Urothelium cell line (cell line): ENCODE measurements around the gene KRTAP19-8.
A peak's percentile ranks its signal among the peaks of the same experiment; 100 is the strongest.

ENCODE experiments used
- DNase-seq: peaks from one replicate; pipeline ENCODE4 v3.0.0; 2011; ENCODE audit warnings: low spot score, mixed read lengths
- FAIRE-seq: peaks from 2 replicates; lab custom pipeline; 2011; peaks lifted over from hg19 to GRCh38; lab: Jason Lieb, UNC

The KRTAP19-8 gene, protein sequence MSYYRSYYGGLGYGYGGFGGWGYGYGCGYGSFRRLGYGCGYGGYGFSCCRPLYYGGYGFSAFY

DNA sequence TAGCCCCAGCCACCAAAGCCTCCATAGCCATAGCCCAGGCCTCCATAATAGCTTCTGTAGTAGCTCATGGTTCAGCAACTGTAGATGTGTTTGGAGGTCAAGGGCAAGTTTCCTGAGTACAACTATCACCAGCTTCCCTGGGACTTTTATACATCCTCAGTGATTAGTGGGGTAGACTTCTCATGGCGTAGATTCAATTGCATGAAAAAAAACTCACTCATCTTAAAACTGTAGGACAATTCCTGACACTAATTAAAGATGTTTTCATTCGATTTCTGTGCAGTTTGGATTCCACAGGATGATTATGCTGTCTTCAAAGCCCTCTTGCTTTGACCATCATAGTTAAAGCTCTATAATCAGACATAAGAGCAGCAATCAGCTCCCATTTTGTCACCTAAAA, at the start of gene KRTAP19-8:
TSS of gene KRTAP19-8 (minus strand) at position 101 of the 400 bp plus-strand sequence. CDS start at position 68, 33 bp downstream.
- FAIRE-seq = no peak
- DNase-seq = no peak

DNA sequence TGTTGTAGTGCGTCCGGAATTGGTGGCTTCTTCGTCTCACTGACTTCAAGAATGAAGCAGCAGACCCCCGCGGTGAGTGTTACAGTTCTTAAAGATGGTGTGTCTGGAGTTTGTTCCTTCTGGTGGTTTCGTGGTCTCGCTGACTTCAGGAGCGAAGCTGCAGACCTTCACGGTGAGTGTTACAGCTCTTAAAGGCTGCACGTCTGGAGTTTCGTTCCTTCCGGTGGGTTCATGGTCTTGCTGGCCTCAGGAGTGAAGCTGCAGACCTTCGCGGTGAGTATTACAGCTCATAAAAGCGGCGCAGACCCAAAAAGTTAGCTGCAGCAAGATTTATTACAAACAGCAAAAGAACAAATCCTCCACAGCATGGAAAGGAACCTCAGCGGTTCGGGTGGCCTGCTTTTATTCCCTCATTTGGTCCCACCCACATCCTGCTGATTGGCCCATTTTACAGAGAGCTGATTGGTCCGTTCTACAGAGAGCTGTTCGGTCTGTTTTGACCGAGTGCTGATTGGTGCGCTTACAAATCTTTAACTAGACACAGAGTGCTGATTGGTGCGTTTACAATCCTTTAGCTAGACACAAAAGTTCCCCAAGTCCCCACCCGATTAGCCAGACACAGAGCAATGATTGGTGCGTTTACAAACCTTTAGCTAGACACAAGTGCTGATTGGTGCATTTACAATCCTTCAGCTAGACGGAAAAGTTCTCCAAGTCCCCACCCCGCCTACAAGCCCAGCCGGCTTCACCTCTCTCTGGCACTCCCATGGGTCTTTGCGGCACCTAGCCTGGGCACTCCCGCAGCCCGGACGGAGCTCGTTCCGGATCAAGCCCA, 49.6 kb upstream of the KRTAP19-8 start:
- FAIRE-seq (no peak), DNase-seq (no peak)

DNA sequence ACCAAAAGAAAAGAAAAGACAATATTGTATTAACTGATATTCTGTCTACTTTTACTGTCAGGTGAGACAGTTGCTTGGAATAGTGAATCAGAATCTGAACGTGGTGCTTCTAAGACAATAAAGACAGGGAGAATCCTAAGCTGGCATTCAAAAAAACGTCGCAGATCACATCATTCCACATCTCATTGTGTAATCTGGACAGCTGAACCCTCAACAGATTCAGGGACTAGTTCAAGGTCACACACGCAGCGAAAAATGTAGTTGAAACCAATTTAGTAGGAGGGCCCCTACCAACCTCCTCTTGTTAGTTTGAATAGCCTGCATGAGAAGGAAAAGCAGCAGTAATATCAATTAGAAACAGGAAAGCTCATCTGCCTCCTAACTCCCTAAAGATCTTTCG, 46.4 kb upstream of the KRTAP19-8 start:
- FAIRE-seq = peak; percentile 42
- DNase-seq = no peak

DNA sequence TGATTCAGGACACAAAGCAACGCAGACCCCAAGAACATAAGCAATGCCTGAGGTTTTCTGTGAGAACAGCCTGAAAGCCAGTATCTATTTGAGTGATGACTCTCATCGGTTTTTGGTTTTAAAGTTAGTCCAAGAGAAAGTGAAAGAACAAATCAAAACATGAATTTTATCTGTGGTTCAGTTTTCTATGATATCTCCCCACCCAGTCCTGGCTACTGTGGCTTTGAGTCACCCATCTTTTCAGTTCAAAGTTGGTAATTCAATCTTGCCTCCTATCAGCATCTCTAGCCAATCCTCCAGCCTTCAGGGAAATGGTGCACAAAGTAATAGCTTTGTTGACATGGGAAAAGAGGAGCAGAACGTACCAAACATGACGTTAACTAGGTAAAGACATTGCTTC, 40.5 kb upstream of the KRTAP19-8 start:
- DNase-seq (no peak), FAIRE-seq (no peak)

DNA sequence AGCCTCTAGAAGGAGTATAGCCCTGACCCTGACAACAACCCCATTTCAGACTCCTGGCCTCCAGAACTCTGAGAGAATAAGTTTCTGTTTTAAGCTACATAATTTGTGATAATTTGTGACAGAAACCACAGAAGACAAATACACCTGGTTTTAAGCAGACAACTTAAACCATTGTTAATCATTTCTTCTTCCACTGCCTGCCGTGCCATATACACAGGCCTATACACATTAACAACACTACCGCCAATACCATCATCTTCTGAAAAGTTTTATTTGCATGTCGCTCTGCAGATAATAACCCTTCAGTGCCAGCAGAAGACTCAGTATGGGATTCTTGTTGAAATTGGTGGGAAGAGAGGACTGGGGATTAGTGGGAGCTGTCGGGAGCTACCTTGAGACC, 39.9 kb upstream of the KRTAP19-8 start:
- peak; percentile 23 for FAIRE-seq

DNA sequence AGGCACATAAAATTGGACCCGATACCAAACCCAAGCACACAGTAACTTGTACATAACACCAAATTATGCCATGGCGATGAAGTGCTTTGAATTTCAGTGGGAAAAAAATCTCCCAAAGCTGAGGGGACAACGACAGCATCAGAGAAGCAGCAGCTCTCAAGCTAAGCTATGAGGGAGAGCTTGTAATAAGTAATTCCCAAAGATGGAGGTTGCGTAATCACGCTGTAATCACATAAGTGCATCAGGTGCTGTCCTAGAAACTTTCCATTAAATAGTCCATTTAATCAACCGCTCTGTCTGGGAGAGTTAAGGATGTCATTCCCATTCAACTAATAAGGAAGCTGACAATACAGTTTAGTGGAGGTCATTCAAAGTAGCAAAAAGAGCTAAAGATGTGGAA, 37.6 kb upstream of the KRTAP19-8 start:
- FAIRE-seq (no peak), DNase-seq (no peak)

More for the DNA sequence above, 39.9 kb upstream of the KRTAP19-8 start:
- no peak for DNase-seq

DNA sequence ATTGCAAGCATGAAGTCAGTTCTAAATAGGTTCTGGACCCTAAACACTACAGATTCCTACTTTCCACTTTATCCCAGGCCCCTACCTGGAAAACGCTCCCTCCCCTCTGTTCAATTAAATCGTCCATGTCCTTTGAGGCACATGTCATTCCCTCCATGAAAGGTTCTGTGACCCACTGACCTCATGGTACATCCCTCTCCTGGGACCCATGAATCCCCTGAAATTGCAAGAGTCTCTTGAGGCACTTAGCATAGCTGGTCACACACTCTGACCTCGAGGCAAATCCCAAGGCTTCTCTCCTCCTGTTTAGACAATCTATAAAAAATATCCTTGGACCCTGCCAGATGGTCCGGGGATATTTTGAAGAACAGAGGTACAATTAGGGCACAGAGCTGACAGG, 34.3 kb upstream of the KRTAP19-8 start:
- FAIRE-seq = no peak
- DNase-seq = no peak

DNA sequence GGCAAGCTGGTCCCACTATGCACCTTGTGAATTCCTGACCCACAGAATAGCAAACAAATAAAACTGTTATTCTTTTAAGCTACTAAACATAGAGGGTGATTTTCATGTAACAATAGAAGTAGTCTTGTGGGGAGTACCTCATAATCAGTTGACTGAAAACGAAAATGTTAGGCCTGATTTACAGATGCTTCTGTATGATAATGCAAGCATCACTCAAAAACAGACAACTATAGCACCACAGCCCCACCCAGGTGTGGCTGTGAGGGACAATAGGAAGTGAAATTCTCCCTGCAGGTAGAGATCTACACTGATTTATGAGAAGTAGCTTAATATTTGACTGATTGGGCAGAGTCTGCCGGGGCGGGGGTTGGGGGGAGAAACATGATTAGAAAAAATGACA, 26.5 kb upstream of the KRTAP19-8 start:
- DNase-seq (no peak), FAIRE-seq (no peak)

DNA sequence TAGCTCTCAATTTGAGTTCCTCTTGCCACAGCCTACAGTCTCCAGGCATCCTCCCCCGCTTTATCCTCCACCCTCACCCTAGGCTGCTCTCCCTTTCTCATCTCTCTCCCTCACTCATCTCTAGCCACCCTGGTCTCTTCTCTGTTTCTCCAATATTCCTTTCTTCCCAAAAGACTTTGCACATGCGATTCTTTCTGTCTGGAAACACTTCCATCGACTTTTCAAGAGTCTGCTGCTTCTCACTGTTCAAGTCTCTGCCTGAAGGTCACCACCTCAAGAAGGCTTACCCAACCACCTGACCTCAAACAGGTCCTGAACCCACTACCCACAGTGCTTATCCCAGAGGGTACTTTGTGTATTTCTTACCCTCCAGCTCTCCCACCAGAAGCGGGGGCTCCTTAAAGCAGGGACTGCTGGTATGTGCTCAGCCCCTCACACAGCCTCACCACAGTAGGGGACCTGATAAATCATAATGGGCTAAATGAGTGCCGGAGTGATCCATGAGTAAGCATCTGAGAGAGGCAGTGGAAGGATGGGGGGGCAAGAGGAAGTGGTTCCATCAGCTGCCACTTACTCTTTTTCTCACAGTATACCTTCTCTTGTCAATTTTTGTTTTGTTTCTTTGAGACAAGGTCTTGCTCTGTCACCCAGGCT, 14.3 kb upstream of the KRTAP19-8 start:
- DNase-seq (no peak), FAIRE-seq (no peak)

DNA sequence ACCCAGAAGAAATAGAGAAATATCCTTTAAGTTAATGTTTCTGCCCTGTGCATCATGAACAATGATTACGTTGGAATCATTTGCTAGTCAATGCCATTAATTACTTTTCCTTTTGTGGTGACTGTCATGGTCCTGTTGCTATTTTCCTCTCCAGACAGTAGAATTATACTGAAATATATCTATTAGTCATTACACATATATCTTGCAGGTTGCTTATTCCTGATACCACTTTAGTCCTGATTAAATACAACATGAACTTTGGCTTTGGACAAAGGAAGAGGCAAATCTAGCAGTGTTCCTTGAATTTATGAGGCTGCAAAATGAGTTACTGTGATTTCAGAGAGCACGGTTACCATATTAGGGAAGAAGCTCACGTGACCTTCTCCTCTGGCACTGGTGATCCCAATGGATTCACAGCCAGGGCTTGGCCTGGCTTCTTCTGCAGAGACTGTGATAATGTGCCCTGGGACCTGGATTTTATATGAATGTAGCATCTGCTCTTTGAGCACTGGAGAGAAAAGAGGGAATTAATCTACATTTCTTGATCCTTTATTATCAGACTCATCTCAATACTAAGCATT, 12.4 kb upstream of the KRTAP19-8 start:
- peak; percentile 50 for FAIRE-seq

DNA sequence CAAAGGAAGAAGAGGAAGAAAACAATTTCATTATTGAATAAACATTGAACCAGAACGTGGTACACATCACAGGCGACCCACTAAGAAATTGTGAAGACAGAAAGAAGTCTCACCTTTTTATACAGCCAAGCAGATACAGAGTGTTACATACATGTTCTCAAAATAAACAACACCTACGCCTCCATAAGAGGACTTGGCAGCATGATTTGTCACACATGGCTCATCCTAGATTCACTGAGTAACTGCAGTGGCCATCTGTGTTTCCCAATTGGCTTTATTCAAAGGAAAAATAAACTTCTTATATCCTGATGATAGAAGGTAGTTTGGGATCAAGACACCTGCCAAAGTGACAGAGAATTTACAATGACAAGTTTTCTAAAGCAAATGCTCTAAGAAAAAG, 7.6 kb upstream of the KRTAP19-8 start:
- no peak for FAIRE-seq

More for the DNA sequence above, 12.4 kb upstream of the KRTAP19-8 start:
- no peak for DNase-seq

DNA sequence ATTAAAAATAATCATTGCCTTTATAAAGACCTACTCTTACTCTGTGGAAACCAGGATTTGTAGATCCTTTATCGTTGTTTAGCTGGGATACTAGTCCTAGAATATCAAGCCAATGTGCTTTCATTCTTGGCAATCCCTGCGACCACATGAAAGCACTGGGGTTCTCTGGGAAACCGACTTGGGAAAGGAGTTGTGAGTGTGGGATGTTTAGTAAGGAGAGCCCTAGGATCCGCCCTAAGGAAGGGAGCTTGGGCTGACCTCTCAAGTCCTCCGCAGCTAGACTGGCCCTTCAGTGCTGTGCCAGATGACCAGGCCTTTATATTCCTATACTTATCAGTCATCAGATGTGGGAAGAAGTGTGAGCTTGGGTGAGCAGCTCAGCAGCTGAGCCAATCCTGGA, 5.2 kb upstream of the KRTAP19-8 start:
- no peak for FAIRE-seq
- DNase-seq = no peak

More for the DNA sequence above, 7.6 kb upstream of the KRTAP19-8 start:
- no peak for DNase-seq

DNA sequence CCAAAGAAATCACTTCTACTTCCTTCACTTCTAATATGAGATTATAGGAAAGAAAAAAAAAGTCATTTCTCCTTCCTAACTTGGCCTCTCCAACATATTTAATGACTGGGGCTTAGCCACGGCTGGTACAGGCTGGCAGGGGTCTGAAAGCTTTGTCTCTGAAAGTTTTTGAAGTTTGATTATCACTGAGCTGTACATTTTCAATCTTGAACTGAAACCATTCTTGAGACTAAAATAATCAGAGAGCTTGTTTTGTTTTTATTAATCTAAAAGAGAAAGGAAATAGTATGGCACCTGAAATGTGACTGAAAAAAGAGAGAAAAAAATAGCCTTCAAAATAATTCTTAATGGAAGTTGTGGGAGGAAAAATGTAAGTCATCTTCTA, 3.8 kb upstream of the KRTAP19-8 start:
- FAIRE-seq (no peak), DNase-seq (no peak)

DNA sequence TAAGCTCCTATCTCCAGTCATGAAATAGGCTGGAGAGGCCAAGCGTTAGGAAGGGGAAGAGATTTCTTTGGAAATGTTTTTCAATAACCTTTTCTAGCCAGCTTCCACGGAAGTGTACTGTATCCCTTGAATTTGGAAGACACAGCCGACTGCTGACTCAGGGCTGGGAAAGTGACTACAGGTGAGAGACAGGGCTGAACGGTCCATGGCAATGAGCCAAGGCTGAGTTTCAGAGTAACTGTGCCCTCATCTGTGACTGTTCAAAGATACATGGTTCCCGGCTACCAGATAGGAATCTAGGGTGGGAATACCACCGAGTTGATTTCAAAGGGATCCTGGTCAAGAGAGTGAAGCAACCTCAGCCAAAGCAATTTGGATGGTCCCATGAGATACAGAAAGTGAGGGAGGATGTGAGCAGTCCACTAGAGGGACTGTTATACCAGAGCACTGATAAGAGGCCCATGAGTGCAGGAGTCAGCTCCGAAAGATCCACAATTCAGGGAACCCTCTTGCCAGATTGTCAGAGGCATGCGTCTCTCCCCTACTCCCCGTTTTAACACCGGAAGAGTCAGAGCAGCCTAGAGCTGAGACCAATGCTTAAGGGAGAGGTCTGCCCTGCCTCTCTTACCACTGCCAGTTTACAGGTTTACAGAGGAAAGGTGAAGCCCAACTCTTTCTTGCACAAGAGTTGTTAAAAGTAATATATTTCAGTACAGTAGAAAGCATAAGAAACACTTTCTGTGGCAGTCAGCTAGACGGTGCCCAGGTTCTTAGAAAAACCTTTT, 3.2 kb upstream of the KRTAP19-8 start:
- DNase-seq (no peak), FAIRE-seq (no peak)

DNA sequence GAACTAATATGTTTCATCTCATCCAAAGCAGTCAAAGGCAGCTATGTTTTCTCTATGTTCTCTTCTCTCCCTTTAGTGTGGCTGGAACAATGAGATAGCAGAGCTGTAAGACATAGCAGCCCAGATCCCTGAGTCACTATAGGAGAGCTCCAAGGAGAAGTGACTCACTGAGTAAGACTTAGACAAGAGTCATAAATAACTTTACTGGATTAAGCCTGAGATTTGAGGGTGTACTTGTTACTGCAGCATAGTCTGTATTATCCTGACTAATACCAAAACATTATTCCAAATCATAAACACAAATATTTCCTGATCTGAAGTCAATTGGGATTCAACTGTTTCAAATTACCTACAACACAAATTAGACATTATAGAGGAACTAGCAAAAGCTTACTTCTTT, 3.9 kb downstream of the KRTAP19-8 start:
- FAIRE-seq (no peak), DNase-seq (no peak)

DNA sequence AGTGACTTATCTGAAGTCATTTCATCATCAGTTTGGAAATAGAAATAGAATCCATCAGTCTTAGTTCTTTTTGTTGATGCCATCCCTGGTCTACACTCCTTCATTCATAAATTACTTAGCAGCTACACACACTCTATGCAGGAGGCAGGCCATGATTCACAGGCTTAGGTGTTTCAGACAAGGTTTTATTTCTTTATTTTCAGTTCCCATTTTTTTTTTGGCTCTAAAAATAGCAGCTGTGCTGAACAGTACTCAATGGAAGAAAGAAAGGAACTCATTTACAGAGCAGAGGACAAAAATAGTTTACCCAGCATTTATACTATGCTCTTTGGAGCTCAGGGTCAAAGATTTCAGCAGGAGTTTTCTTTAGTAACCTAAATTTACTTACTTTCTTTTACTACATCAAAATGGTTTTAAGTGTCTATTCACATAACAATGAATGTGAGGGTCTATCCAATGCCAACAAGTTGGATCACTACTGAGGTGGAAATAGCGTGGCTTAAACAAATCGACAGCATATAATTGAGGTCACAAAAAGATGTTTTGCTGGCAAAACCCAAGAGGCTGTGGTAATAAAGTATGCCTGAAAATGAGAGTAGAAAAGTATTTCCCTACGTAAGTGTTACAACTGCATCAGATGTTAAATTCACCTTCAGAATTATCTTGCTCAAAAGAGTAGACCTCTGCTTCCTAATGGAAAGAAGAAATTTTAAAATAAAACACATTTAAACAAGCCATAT, 7.7 kb downstream of the KRTAP19-8 start:
- DNase-seq (no peak), FAIRE-seq (no peak)

DNA sequence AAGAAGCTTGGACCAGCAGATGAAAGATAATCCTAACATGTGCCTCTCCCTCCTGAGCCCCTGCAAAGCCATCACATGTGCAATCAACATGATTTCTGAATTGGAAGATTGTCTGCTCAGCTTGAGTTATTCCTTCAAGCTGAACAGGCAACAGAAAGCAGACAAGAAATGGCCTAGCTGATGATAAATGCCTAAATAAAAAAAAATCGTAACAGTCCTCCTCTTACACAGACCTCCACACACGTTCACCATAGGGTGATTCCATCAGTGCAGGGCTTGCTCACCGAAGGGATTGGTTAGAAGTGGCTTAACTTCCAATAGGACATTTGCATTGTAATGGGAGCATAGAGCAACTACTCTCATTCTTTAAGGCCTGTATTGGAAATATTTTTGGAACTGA, 14.6 kb downstream of the KRTAP19-8 start:
- peak; percentile 20 for FAIRE-seq

DNA sequence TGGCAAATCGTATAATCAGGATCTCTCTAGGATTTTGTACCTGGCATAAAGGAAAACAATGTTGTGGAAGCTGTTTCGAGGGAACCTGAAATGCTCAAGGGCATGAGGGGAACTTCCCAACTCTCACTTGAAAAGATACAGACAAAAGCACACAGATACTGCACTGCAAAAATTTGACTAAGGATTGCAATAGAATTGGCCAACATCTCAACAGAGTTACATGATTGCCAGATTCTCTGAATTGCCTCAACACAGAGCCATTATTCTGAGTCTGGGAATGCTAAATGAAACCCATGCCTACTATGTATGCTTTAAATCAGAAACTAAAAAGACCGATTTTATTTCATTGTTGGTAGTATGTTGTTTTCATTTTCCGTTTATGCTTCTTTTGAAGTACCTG, 16.0 kb downstream of the KRTAP19-8 start:
- DNase-seq = no peak
- no peak for FAIRE-seq

More for the DNA sequence above, 14.6 kb downstream of the KRTAP19-8 start:
- no peak for DNase-seq

DNA sequence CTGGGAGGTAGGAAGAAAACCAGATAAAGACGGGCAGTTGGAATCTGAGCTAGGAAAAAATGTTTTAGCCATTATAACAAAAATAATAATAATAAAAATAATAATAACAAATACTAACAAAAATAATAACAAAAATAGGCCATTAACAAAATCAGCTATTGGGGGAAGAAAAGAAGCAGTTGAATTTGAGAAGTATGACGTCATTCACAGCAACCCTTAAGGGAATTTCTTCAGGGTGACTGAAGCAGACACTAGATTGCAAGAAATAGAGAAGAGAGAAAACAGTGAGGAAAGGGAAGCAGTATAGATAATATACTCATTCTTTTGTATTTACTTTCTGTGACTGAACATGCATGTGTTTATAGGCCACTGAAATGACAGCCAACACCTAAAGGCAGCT, 20.0 kb downstream of the KRTAP19-8 start:
- FAIRE-seq = no peak
- no peak for DNase-seq

DNA sequence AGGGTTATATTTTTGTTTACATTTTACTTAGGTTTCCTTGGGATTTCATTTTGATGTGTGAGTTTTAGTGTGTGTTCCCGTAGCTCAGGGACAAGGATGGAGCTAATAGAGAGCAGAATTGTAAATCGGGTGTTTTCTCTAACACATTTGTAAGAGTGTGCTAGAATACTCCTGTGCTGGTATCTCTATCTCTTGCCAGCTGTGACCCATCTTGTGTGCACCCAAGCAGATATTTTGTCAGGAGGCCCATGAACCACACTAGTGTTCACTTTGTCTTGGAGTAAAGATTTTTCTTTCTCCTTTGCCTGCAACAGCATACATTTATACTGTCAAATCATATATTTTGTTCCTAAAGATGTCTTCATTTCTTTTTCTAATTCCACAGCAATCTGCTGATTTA, 23.4 kb downstream of the KRTAP19-8 start:
- no peak for FAIRE-seq
- no peak for DNase-seq
